ENCODE data around the gene PFDN1.

DNA sequence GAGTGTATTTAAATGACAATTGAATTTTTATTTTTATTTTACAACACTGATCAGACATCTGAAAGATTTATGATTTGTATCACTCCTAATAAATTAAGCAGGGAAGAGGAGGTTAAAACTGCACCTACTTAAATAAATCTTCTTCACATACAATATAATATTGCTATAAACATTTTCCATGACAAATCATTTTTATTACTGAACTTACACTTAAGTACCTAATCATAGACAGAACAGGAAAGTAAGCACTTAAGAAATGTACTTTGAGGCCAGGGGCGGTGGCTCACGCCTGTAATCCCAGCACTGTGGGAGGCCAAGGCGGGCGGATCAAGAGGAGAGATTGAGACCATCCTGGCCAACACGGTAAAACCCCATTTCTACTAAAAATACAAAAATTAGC is 3.8 kb downstream of the PFDN1 start:
- TF ChIP-seq, protein P1, sequence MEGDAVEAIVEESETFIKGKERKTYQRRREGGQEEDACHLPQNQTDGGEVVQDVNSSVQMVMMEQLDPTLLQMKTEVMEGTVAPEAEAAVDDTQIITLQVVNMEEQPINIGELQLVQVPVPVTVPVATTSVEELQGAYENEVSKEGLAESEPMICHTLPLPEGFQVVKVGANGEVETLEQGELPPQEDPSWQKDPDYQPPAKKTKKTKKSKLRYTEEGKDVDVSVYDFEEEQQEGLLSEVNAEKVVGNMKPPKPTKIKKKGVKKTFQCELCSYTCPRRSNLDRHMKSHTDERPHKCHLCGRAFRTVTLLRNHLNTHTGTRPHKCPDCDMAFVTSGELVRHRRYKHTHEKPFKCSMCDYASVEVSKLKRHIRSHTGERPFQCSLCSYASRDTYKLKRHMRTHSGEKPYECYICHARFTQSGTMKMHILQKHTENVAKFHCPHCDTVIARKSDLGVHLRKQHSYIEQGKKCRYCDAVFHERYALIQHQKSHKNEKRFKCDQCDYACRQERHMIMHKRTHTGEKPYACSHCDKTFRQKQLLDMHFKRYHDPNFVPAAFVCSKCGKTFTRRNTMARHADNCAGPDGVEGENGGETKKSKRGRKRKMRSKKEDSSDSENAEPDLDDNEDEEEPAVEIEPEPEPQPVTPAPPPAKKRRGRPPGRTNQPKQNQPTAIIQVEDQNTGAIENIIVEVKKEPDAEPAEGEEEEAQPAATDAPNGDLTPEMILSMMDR (IDR thresholded peaks at IDR 0.05; ENCODE audit: insufficient read depth, low read length), result no peak
- TF ChIP-seq, protein P2, sequence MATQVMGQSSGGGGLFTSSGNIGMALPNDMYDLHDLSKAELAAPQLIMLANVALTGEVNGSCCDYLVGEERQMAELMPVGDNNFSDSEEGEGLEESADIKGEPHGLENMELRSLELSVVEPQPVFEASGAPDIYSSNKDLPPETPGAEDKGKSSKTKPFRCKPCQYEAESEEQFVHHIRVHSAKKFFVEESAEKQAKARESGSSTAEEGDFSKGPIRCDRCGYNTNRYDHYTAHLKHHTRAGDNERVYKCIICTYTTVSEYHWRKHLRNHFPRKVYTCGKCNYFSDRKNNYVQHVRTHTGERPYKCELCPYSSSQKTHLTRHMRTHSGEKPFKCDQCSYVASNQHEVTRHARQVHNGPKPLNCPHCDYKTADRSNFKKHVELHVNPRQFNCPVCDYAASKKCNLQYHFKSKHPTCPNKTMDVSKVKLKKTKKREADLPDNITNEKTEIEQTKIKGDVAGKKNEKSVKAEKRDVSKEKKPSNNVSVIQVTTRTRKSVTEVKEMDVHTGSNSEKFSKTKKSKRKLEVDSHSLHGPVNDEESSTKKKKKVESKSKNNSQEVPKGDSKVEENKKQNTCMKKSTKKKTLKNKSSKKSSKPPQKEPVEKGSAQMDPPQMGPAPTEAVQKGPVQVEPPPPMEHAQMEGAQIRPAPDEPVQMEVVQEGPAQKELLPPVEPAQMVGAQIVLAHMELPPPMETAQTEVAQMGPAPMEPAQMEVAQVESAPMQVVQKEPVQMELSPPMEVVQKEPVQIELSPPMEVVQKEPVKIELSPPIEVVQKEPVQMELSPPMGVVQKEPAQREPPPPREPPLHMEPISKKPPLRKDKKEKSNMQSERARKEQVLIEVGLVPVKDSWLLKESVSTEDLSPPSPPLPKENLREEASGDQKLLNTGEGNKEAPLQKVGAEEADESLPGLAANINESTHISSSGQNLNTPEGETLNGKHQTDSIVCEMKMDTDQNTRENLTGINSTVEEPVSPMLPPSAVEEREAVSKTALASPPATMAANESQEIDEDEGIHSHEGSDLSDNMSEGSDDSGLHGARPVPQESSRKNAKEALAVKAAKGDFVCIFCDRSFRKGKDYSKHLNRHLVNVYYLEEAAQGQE (IDR thresholded peaks at IDR 0.05; ENCODE audit: insufficient replicate concordance, low read depth), result no peak
- TF ChIP-seq GABPA (IDR thresholded peaks at IDR 0.05; ENCODE audit: low read depth), result no peak

All from HL-60 (cell line).